CD14-positive monocyte (primary cell): ENCODE data around the gene C1QTNF8. TPM values are rescaled to one million over a fixed set of nuclear protein-coding genes. Genes with fewer than 3 reads are reported as not detected.

Experiments used
- DNase-seq, 3 donors: peaks; one replicate each; pipeline ENCODE4 v3.0.0-alpha.2; 2011 to 2022
- H2AFZ ChIP-seq: 2 replicates; pipeline ENCODE4 v1.6.0; 2012; ENCODE audit warnings: mild to moderate bottlenecking, low read depth, low read length, inconsistent platforms; ENCODE audit not compliant: insufficient read depth, poor library complexity, severe bottlenecking
- H3K27ac ChIP-seq, 2 donors: 1 replicate in 1 of 2; 2 replicates in 1 of 2; pipeline ENCODE4 v1.5.1; 2012 to 2013; ENCODE audit warnings: low read length in 2 of 2, control low read depth in 1 of 2, inconsistent platforms in 1 of 2, low read depth in 1 of 2, mild to moderate bottlenecking in 1 of 2
- H3K27me3 ChIP-seq, 2 donors: one replicate each; pipeline versions ENCODE4 v1.6.0 to v1.6.1; 2011 to 2013; ENCODE audit warnings: low read length in 2 of 2; ENCODE audit not compliant: control insufficient read depth in 2 of 2, insufficient read depth in 2 of 2
- H3K36me3 ChIP-seq, 2 donors: replicated peaks in 1 of 2; 1 replicate in 1 of 2; 2 replicates in 1 of 2; pipeline versions ENCODE4 v1.5.1 to v1.6.1; 2012 to 2013; ENCODE audit warnings: low read length in 2 of 2, control low read depth in 1 of 2, inconsistent platforms in 1 of 2, mild to moderate bottlenecking in 1 of 2; ENCODE audit not compliant: insufficient read depth in 2 of 2, control insufficient read depth in 1 of 2
- H3K4me1 ChIP-seq, 2 donors: 1 replicate in 1 of 2; 2 replicates in 1 of 2; pipeline versions ENCODE4 v1.5.1 to v1.6.1; 2012 to 2013; ENCODE audit warnings: low read length in 2 of 2, control low read depth in 1 of 2, inconsistent platforms in 1 of 2, mild to moderate bottlenecking in 1 of 2, moderate library complexity in 1 of 2; ENCODE audit not compliant: insufficient read depth in 2 of 2, control insufficient read depth in 1 of 2
- H3K4me2 ChIP-seq: replicated peaks from 2 replicates; pipeline ENCODE3; 2012; ENCODE audit warnings: low read length, moderate library complexity, mild to moderate bottlenecking; ENCODE audit not compliant: poor library complexity, severe bottlenecking; ENCODE audit errors: extremely low read depth
- H3K4me3 ChIP-seq, 3 experiments: fragments of 200-600 bp in 1 of 3; sonication (generic) in 1 of 3; replicated peaks in 1 of 3; 1 replicate in 2 of 3; 2 replicates in 1 of 3; pipeline ENCODE4 v1.5.1; 2011 to 2013; ENCODE audit warnings: low read length in 3 of 3, mild to moderate bottlenecking in 3 of 3, control low read depth in 2 of 3, low read depth in 2 of 3, inconsistent platforms in 1 of 3, moderate library complexity in 1 of 3
- H3K79me2 ChIP-seq: 2 replicates; pipeline ENCODE4 v1.6.0; 2012; ENCODE audit warnings: mild to moderate bottlenecking, control low read depth, inconsistent platforms, low read length, moderate library complexity; ENCODE audit not compliant: insufficient read depth
- H3K9ac ChIP-seq: 2 replicates; pipeline ENCODE4 v1.6.0; 2017; ENCODE audit warnings: low read length, mild to moderate bottlenecking; ENCODE audit not compliant: insufficient read depth, poor library complexity, severe bottlenecking
- H3K9me3 ChIP-seq, 2 donors: replicated peaks in 1 of 2; 1 replicate in 1 of 2; 2 replicates in 1 of 2; pipeline versions ENCODE4 v1.5.1 to v1.6.1; 2012 to 2013; ENCODE audit warnings: low read length in 2 of 2, control low read depth in 1 of 2; ENCODE audit not compliant: control insufficient read depth in 1 of 2, insufficient read depth in 1 of 2
- H4K20me1 ChIP-seq: 2 replicates; pipeline ENCODE4 v1.6.0; 2012; ENCODE audit warnings: mild to moderate bottlenecking, low read length, control low read depth, moderate library complexity; ENCODE audit not compliant: insufficient read depth
- H3K27ac Mint-ChIP-seq, 7 donors: one replicate each; pipeline ENCODE4 v1.8.0; 2020; ENCODE audit warnings: mild to moderate bottlenecking in 7 of 7, mixed read lengths in 7 of 7, moderate library complexity in 6 of 7, inconsistent platforms in 2 of 7
- H3K27me3 Mint-ChIP-seq, 3 donors: one replicate each; pipeline ENCODE4 v1.8.0; 2021 to 2022; ENCODE audit warnings: low read depth in 3 of 3, mild to moderate bottlenecking in 3 of 3, mixed read lengths in 3 of 3, moderate library complexity in 3 of 3, inconsistent platforms in 1 of 3
- H3K36me3 Mint-ChIP-seq, 2 donors: one replicate each; pipeline ENCODE4 v1.8.0; 2020; ENCODE audit warnings: mixed read lengths in 2 of 2, inconsistent platforms in 1 of 2, mild to moderate bottlenecking in 1 of 2
- H3K4me1 Mint-ChIP-seq: one replicate; pipeline ENCODE4 v1.8.0; 2020; ENCODE audit warnings: mild to moderate bottlenecking, mixed read lengths
- H3K4me3 Mint-ChIP-seq, 2 donors: one replicate each; pipeline ENCODE4 v1.8.0; 2020; ENCODE audit warnings: mild to moderate bottlenecking in 2 of 2, mixed read lengths in 2 of 2, moderate library complexity in 1 of 2
- H3K9me3 Mint-ChIP-seq, 7 donors: one replicate each; pipeline ENCODE4 v1.8.0; 2020 to 2022; ENCODE audit warnings: mixed read lengths in 7 of 7, mild to moderate bottlenecking in 6 of 7, moderate library complexity in 6 of 7, inconsistent platforms in 2 of 7
- CTCF ChIP-seq: fragments of 200-600 bp; IDR thresholded peaks from one replicate; pipeline ENCODE4 v1.8.0; 2022; ENCODE audit warnings: antibody characterized with exemption, mild to moderate bottlenecking
- WGBS: methylation state at CpG from one replicate; pipeline ENCODE4 v1.1.5; 2013; ENCODE audit warnings: missing lambda C conversion rate; ENCODE audit not compliant: insufficient coverage; 5-methylcytosine and 5-hydroxymethylcytosine counted together
- intact Hi-C, 2 donors: fragments of 100-400 bp; cut with micrococcal nuclease; formaldehyde crosslinking; loops; one replicate each; pipeline versions ENCODE4 v1.15.0 to v1.15.1; 2023
- polyA plus RNA-seq, 3 donors: library from polyadenylated mRNA; depleted of rRNA in 1 of 3; unstranded in 2 of 3; stranded (reverse) in 1 of 3; fragments of 300-500 nt in 2 of 3; fragments of >200 nt in 1 of 3; fragmentation: Illumina TruSeq in 2 of 3; gene quantifications; 1 replicate in 2 of 3; 2 replicates in 1 of 3; pipeline ENCODE4 v1.2.3, GENCODE V29; 2012 to 2021

The C1QTNF8 gene
- polyA plus RNA-seq, 3 donors = not detected

GRCh38 chr16:1070864-1071408 lies 25.1 kb downstream of the C1QTNF8 start:
- no peak for TF ChIP-seq CTCF
- no peaks in the 10 kb centered on the region for H3K79me2 ChIP-seq
- H3K9ac ChIP-seq = no peak overlapping the region
- no peaks in the 10 kb centered on the region for H3K4me1 Mint-ChIP-seq
- H3K27ac ChIP-seq = no peak overlapping the region
- no peak overlapping the region for H3K4me2 ChIP-seq
- peaks cover 0 to 35% of the 10 kb centered on the region in 2 donors for H3K27me3 ChIP-seq
- H3K4me3 Mint-ChIP-seq = no peak overlapping the region
- intact Hi-C loops = no loop called here
- peaks cover 24 to 72% (median 38%) of the 10 kb centered on the region in 3 donors for H3K27me3 Mint-ChIP-seq
- H3K9me3 Mint-ChIP-seq = peaks cover 0 to 3% (median 0%) of the 10 kb centered on the region in 7 donors
- H3K4me3 ChIP-seq = no peak overlapping the region
- no peaks in the 10 kb centered on the region for H3K36me3 ChIP-seq
- H3K9me3 ChIP-seq = no peaks in the 10 kb centered on the region
- no peaks in the 10 kb centered on the region for H3K4me1 ChIP-seq
- no peak overlapping the region for H3K27ac Mint-ChIP-seq
- DNase-seq = no peak
- no peak overlapping the region for H2AFZ ChIP-seq
- no peaks in the 10 kb centered on the region for H3K36me3 Mint-ChIP-seq
- 27% methylated on average over 10 of the region's 16 CpGs for WGBS
- no peaks in the 10 kb centered on the region for H4K20me1 ChIP-seq

GRCh38 chr16:1070084-1070863 lies 25.8 kb downstream of the C1QTNF8 start:
- Histone ChIP-seq H3K9ac (no peak overlapping the region), H2AFZ (no peak overlapping the region), H3K4me1 (no peaks in the 10 kb centered on the region), H3K4me3 (no peak overlapping the region), H3K27me3 (peaks cover 0 to 41% of the 10 kb centered on the region in 2 donors), H4K20me1 (no peaks in the 10 kb centered on the region), H3K4me2 (no peak overlapping the region), H3K79me2 (no peaks in the 10 kb centered on the region), H3K27ac (no peak overlapping the region), H3K9me3 (no peaks in the 10 kb centered on the region), H3K36me3 (no peaks in the 10 kb centered on the region)
- TF ChIP-seq CTCF = no peak
- Mint-ChIP-seq H3K27ac (no peak overlapping the region), H3K27me3 (peaks cover 27 to 77% (median 44%) of the 10 kb centered on the region in 3 donors), H3K36me3 (no peaks in the 10 kb centered on the region), H3K4me1 (no peaks in the 10 kb centered on the region), H3K9me3 (peaks cover 0 to 3% (median 2%) of the 10 kb centered on the region in 7 donors), H3K4me3 (no peak overlapping the region)
- no peak for DNase-seq
- 27% methylated on average over 31 of the region's 32 CpGs for WGBS
- intact Hi-C loops = no loop called here
